Measurements from ENCODE around the gene ARNT2.

ARNT2 gene

GRCh38 chr15:80404057-80404760 is at the start of gene ARNT2:
ARNT2 (plus strand) TSS chr15:80404382; CDS start chr15:80404516, 134 bp downstream.
- no peak for DNase-seq
- peaks cover 18% of the 10 kb centered on the region for H3K27me3 ChIP-seq (replicated peaks)
- in situ Hi-C loops (cut with HindIII; ENCODE audit: low pct_ligation_motif_present, low sequenced_read_pairs), result no loop called here

GRCh38 chr15:80367094-80367493 is 37.1 kb upstream of the ARNT2 start:
- in situ Hi-C loops (cut with HindIII; ENCODE audit: low pct_ligation_motif_present, low sequenced_read_pairs), result no loop called here
- H3K27ac ChIP-seq, result no peak overlapping the region
- H3K4me3 ChIP-seq (ENCODE audit: low read depth, low read length), result no peak overlapping the region
- no peaks in the 10 kb centered on the region for H3K36me3 ChIP-seq (replicated peaks)
- H3K27me3 ChIP-seq (replicated peaks), result no peaks in the 10 kb centered on the region
- peak; percentile 3 for DNase-seq
- peak; percentile 42 for TF ChIP-seq CTCF (IDR thresholded peaks at IDR 0.05; ENCODE audit: low read depth, low read length, missing control alignments)

More at GRCh38 chr15:80404057-80404760, at the start of gene ARNT2:
- no peak for TF ChIP-seq CTCF (IDR thresholded peaks at IDR 0.05; ENCODE audit: low read depth, low read length, missing control alignments)
- Histone ChIP-seq H3K36me3 (replicated peaks) (no peaks in the 10 kb centered on the region), H3K4me3 (ENCODE audit: low read depth, low read length) (peak within 1 kb of the TSS; percentile 46), H3K27ac (no peak within 1 kb of the TSS)

GRCh38 chr15:80367661-80368060 is 36.5 kb upstream of the ARNT2 start:
- H3K4me3 ChIP-seq (ENCODE audit: low read depth, low read length), result no peak overlapping the region
- in situ Hi-C loops (cut with HindIII; ENCODE audit: low pct_ligation_motif_present, low sequenced_read_pairs), result no loop called here
- H3K36me3 ChIP-seq (replicated peaks), result no peaks in the 10 kb centered on the region
- H3K27ac ChIP-seq, result no peak overlapping the region
- no peaks in the 10 kb centered on the region for H3K27me3 ChIP-seq (replicated peaks)
- no peak for TF ChIP-seq CTCF (IDR thresholded peaks at IDR 0.05; ENCODE audit: low read depth, low read length, missing control alignments)
- DNase-seq, result no peak

GRCh38 chr15:80371924-80372323 is 32.3 kb upstream of the ARNT2 start:
- Histone ChIP-seq H3K27ac (no peak overlapping the region), H3K36me3 (replicated peaks) (no peaks in the 10 kb centered on the region), H3K27me3 (replicated peaks) (no peaks in the 10 kb centered on the region), H3K4me3 (ENCODE audit: low read depth, low read length) (no peak overlapping the region)
- no peak for TF ChIP-seq CTCF (IDR thresholded peaks at IDR 0.05; ENCODE audit: low read depth, low read length, missing control alignments)
- no peak for DNase-seq
- in situ Hi-C loops (cut with HindIII; ENCODE audit: low pct_ligation_motif_present, low sequenced_read_pairs), result no loop called here

- DNase-seq, result no peak
- TF ChIP-seq CTCF (IDR thresholded peaks at IDR 0.05; ENCODE audit: low read depth, low read length, missing control alignments), result no peak
- in situ Hi-C loops (cut with HindIII; ENCODE audit: low pct_ligation_motif_present, low sequenced_read_pairs), result no loop called here
- no peaks in the 10 kb centered on the region for H3K36me3 ChIP-seq (replicated peaks)
- no peaks in the 10 kb centered on the region for H3K27me3 ChIP-seq (replicated peaks)
- H3K27ac ChIP-seq, result no peak overlapping the region
- H3K4me3 ChIP-seq (ENCODE audit: low read depth, low read length), result no peak overlapping the region
Observed at GRCh38 chr15:80374441-80374840, 29.7 kb upstream of the ARNT2 start.
